ENCODE results near the gene FER1L5.
A peak's percentile ranks its signal among the peaks of the same experiment; 100 is the strongest.

FER1L5 gene

GRCh38 chr2:96739633-96740428, 97.3 kb downstream of the FER1L5 start, which contains the start of gene LMAN2L:
Gene LMAN2L, minus strand, starts transcription at chr2:96740064. Its CDS starts 24 bp downstream, at chr2:96740040.
- DNase-seq (ENCODE audit: insufficient read length, low spot score) (peak; percentile 84), FAIRE-seq (peak; percentile 82)
- TF ChIP-seq SPI1 (IDR thresholded peaks at IDR 0.05; ENCODE audit: low read depth, low read length) (no peak), TAF1 (IDR thresholded peaks at IDR 0.05; ENCODE audit: low read depth, low read length) (peak; percentile 85), POLR2A (IDR thresholded peaks at IDR 0.05; ENCODE audit: low read depth, low read length) (peak; percentile 63), POU2F2 (IDR thresholded peaks at IDR 0.05; ENCODE audit: low read depth, low read length) (peak; percentile 99), POLR2AphosphoS5 (IDR thresholded peaks at IDR 0.05; ENCODE audit: low read depth, low read length) (0 out of 2 replicates have a peak, but pooled peaks have one; percentile 57)

GRCh38 chr2:96747061-96747617, 104.6 kb downstream of the FER1L5 start:
- TF ChIP-seq POLR2AphosphoS5 (IDR thresholded peaks at IDR 0.05; ENCODE audit: low read depth, low read length): no peak
- TF ChIP-seq POU2F2 (IDR thresholded peaks at IDR 0.05; ENCODE audit: low read depth, low read length): no peak
- no peak for TF ChIP-seq PAX5 (IDR thresholded peaks at IDR 0.05; ENCODE audit: insufficient read depth, low read length, severe bottlenecking)
- TF ChIP-seq SPI1 (IDR thresholded peaks at IDR 0.05; ENCODE audit: low read depth, low read length): no peak
- no peak for TF ChIP-seq POLR2A (IDR thresholded peaks at IDR 0.05; ENCODE audit: low read depth, low read length)
- no peak for TF ChIP-seq TAF1 (IDR thresholded peaks at IDR 0.05; ENCODE audit: low read depth, low read length)
- no peak for FAIRE-seq
- no peak for DNase-seq (ENCODE audit: insufficient read length, low spot score)

- FAIRE-seq: no peak
- no peak for DNase-seq (ENCODE audit: insufficient read length, low spot score)
- no peak for TF ChIP-seq SPI1 (IDR thresholded peaks at IDR 0.05; ENCODE audit: low read depth, low read length)
- TF ChIP-seq POLR2A (IDR thresholded peaks at IDR 0.05; ENCODE audit: low read depth, low read length): no peak
- no peak for TF ChIP-seq TAF1 (IDR thresholded peaks at IDR 0.05; ENCODE audit: low read depth, low read length)
- no peak for TF ChIP-seq POLR2AphosphoS5 (IDR thresholded peaks at IDR 0.05; ENCODE audit: low read depth, low read length)
- no peak for TF ChIP-seq POU2F2 (IDR thresholded peaks at IDR 0.05; ENCODE audit: low read depth, low read length)
- TF ChIP-seq PAX5 (IDR thresholded peaks at IDR 0.05; ENCODE audit: insufficient read depth, low read length, severe bottlenecking): no peak
These were observed 109.2 kb downstream of the FER1L5 start for GRCh38 chr2:96751800-96752199.

- no peak for TF ChIP-seq TAF1 (IDR thresholded peaks at IDR 0.05; ENCODE audit: low read depth, low read length)
- no peak for TF ChIP-seq PAX5 (IDR thresholded peaks at IDR 0.05; ENCODE audit: insufficient read depth, low read length, severe bottlenecking)
- TF ChIP-seq POLR2AphosphoS5 (IDR thresholded peaks at IDR 0.05; ENCODE audit: low read depth, low read length): no peak
- TF ChIP-seq POU2F2 (IDR thresholded peaks at IDR 0.05; ENCODE audit: low read depth, low read length): no peak
- TF ChIP-seq SPI1 (IDR thresholded peaks at IDR 0.05; ENCODE audit: low read depth, low read length): no peak
- no peak for TF ChIP-seq POLR2A (IDR thresholded peaks at IDR 0.05; ENCODE audit: low read depth, low read length)
- no peak for FAIRE-seq
- no peak for DNase-seq (ENCODE audit: insufficient read length, low spot score)
These were observed 111.2 kb downstream of the FER1L5 start for GRCh38 chr2:96753661-96754282.

GRCh38 chr2:96754317-96754716, 111.8 kb downstream of the FER1L5 start:
- DNase-seq (ENCODE audit: insufficient read length, low spot score) (no peak), FAIRE-seq (no peak)
- TF ChIP-seq TAF1 (IDR thresholded peaks at IDR 0.05; ENCODE audit: low read depth, low read length) (no peak), PAX5 (IDR thresholded peaks at IDR 0.05; ENCODE audit: insufficient read depth, low read length, severe bottlenecking) (no peak), POLR2A (IDR thresholded peaks at IDR 0.05; ENCODE audit: low read depth, low read length) (no peak), SPI1 (IDR thresholded peaks at IDR 0.05; ENCODE audit: low read depth, low read length) (no peak), POU2F2 (IDR thresholded peaks at IDR 0.05; ENCODE audit: low read depth, low read length) (no peak), POLR2AphosphoS5 (IDR thresholded peaks at IDR 0.05; ENCODE audit: low read depth, low read length) (no peak)

All from GM12891 (cell line).